ENCODE results near the gene HAND1.
"Not testable (repeated sequence)": the region's sequence is repeated elsewhere in the genome, so short reads cannot be mapped to it uniquely, and the experiment has no call there.

Gene HAND1

DNA sequence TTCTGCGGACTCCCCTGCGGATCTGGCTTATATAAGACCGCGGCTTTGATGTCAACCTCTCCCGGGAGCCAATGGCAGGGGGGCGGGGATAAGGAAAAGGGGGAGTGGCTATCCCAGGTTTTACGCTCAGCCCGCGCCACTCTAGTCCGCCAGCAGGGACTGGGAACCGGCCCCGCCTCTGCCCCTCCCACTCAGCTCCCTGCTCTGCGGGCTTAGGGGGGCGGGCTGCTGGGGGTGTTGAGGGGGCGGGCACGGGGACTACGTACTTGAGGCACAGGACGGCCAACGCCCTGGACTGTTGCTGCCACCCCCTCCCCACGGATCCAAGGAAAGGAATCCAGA lies at the start of gene HAND1:
TSS of gene HAND1 (minus strand) at position 4 of the 342 bp plus-strand sequence. CDS start 219 bp downstream, outside the sequence.
- FAIRE-seq, result no peak

DNA sequence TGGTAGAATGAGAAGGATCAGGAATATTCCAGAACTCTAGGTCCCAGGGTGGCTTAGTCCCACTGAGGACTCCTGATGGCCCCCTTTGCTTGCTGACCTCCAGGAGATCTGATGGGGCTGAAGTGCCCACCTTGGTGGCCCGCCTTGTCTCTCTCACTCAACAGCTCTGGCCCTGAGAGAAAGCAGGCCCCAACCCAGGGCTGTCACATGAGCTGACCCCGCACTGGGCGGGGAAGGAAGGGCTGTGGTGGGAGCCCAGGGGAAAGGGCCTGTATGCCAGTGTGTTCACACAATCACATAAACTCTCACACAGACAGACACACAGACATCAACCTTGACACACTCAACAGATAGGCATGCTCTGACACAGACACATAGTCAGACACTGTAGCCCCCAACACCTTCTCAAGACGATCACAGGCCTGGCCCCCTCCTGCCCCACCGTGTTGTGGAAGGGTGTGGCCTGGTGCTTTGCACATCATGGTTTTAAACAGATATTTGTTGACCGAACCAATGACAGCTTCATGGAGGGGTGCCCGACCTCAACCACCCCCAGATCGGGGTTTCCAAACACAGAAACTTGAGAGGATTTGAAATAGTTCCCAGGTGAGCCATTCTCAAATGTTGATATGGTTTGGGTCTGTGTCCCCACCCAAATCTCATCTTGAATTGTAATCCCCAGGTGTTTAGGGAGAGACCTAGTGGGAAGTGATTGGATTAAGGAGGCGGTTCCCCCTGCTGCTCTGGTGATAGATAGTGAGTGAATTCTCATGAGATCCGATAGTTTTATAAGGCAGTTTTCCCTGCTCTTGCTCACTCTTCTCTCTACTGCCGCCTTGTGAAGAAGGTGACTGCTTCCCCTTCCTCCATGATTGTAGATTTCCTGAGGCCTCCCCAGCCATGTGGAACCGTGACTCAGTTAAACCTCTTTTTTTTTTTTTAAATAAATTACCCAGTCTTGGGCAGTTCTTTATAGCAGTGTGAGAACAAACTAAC lies 48.5 kb upstream of the HAND1 start:
- FAIRE-seq, result no peak

DNA sequence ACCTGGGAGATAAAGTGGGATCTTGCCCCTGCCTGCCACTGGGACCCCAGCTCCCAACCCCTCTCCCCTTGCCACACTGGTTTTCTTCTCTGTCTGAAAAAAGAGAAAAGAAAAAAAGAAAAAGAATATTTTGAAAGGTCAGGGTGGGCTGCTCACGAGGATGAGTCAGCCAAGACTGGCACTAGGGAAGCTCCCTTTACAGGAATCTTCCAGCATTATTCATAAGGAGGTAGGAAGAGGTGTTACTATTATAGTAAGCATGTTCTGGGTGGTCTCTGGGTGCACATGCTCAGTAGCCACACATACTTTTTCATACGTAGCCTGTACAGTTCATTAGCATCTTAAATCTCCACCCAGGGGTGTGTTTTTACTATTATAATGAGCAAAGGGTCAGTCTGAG lies 46.8 kb upstream of the HAND1 start:
- FAIRE-seq, result no peak

DNA sequence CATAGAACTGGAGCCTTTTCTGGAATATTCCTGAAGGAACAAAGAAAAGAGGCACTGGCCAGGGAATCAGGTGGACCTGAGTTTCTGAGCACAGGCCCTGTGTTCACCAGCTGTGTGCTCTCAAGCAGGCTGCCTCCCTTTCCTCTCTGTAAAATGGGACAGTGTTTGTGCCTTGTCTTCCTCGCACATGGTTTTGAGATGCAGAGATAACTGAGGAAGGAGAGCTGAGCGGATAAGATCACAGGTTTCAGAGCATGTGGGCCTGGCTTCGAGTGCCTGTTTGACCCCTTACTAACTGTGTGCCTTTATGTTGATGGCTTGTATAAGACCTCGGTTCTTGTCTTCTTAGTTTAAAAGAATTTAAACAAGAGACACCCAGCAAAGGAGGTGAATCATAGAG lies 46.2 kb upstream of the HAND1 start:
- FAIRE-seq, result no peak

DNA sequence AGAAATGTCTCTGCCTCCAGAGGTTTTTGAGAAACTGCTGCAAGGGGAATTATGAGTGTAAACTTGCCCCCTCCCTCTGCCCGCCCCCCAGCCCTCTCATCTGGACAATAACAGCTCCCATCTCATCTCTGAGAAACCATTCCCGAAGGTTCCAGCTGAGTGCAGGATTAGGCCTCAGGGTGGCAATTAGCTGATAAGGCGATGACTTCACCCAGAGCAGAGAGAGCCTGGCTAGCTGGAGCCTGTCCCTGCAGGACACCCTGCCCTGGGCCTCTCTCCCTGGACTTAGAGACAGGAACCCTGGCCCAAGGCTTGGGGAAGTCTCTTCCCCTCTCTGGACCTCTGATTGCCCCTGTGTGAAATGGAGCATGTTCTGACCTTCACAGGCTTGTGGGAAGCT lies 45.7 kb upstream of the HAND1 start:
- no peak for FAIRE-seq

DNA sequence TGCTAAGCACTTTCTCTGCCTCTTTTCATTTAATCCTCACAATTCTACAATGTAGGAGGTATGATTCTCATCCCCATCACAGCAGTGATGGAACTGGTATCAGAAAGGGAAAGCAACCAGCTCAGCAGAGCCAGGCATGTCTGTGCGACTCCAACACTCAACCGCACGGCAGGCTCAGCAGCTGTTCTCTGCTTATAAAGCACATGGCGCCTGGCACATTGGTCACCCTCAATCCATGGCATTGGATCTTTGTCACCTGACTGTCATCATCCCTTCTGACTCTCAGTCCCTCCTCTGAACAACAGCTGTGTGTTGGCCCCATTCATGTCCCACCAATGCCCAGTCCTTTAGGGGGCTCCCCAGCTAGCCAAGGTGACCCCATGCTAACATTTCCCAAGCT lies 45.1 kb upstream of the HAND1 start:
- FAIRE-seq, result no peak

DNA sequence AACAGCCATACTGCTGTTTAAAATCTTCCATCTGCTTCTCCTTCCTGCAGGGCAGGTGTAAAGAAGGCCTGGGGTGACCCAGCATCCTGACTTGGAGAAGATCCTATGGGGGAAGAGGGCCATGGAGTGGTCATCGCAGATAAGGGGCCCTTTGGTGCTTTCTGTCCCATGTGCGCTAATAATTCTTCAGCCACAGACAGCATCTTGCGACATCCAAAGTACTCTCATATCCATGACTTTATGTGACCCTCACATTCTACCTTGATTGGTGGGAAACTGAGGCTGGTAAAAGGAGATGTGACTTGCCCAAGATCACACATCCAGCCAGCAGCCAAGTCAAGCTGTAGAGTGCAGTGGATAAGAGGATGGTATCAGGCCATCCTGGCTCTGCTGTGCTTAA lies 44.3 kb upstream of the HAND1 start:
- no peak for FAIRE-seq

DNA sequence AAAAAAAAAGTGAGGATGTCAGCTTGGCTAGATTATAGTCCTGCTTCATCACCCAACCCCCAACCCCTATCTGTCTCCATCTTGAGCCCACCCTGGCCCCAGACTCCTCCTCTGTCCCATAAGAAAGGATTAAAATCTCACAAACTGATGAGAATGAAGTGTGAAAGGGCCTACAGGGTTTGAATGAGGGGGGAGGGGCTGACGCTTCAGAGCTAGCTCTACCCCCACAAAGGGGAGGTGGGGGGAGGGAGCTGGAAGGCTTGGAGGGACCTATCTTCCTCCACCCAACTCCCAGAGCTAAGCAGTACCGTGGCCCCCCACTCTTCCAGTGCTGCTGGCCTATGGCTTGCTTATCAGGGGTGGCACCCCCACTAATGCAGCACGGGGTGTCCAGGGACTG lies 43.7 kb upstream of the HAND1 start:
- no peak for FAIRE-seq

DNA sequence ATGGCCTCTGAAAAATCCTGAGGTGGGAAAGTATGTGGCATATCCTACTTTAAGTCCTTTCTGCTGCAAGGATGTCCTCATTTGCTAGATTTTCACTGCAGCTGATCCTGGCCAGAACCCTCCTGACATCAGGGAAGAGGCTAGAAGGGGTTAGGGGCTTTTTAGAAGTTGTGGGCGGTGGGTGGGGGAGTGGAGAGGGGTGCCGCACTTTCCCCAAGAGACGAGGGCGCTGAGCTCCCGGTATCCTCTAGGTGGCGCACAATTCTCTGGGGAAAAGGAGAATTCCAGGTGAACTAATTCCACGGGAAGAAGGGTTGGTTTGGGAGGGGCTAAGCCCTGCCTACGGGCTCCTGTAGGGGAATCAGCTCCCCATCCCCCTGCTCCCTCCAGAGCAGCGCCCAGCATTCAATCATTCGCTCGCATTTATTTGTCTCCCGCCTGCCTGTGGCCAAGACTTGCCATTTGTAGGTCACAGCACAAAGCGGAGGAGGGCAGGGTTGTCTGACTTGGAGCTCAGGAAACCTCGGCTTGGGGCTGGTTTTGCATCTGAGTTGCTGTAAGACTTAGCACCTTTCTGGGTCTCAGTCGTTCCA lies 42.9 kb upstream of the HAND1 start:
- no peak for FAIRE-seq

DNA sequence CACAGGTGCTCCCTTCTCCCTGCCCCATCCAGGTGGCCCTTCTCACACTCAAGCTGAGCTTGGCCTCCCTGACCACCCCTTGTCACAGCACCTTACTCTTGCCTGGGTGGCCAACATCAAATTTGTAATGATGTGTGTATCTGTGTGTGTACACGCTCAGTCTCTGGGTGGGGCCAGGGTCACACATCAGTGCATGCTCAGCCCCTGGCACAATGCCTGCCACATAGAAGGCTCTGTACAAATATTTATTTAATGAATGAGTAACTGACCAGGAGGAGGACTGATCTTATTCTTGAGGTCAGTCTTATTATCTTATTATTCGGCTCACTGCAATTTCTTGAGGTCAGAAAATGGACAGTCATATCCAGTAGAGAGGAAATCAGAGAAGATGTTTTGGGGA lies 41.3 kb upstream of the HAND1 start:
- no peak for FAIRE-seq

DNA sequence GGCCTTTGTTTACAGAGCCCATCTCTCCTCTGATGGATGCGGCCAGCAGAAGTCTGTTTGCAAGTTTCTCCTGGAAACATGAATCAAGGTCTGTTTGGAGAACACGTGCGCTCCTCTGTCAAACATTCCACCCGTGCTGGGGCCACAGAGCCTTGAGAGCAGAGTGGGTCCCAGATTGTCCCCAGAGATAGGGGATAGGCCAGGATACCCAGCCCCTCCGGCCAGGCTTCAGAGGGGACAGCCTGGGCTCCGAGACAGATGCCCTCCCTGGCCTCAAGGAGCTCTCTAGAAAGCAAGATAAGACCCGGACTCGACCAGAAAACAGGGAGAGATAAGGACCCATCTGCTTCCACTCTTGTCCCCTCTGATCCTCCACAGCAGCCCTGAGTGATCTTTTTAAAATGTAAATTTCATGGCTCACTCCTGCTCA lies 40.4 kb upstream of the HAND1 start:
- no peak for FAIRE-seq

DNA sequence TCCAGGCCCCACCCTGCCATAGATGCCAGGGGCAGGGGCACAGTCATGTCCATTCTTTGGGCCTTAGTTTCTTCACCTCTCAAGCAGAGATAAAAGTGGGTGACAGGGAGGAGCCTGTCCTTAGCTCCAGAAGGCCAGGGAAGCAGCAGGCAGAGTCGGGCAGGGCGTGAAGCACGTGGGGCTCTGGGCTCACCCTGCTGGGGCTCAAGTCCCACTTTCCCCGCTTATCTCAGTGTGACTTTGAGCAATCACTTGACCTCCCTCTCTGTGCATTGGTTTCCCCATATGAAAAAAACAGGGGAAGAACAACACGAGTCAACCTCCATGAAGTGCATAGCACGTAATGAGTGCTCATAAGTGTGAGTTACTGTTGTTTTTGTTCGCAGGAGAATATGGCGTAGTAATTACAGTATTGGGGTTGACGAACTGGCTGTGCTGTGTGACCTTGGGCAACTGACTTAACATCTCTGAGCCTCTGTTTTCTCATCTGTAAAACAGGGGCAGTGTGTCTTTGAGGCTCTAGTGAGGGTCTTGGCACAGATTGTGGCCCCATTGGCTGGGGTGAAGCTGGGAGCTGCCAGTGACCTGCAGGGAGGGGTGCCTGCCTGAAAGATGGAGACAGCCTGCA lies 39.9 kb upstream of the HAND1 start:
- FAIRE-seq, result no peak

DNA sequence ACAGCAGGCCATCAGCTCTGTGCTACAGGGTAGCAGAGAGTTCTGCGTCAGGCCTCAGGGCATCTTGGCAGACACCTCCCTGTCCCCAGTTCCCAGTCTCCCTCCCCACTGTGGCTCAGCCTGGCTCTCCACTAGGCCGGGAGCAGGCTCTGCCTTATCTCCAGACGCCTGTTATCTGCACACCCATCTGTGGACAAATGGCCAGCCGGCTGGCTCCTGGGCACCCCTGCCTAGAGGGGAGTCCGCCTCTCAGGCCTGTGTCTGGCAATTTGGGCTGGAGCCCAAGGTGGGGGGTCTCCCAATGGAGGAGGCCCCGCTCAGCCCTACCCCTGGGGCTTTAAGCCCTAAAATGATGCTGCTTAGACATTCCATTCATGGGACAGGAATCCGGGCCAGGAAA lies 39.2 kb upstream of the HAND1 start:
- no peak for FAIRE-seq

DNA sequence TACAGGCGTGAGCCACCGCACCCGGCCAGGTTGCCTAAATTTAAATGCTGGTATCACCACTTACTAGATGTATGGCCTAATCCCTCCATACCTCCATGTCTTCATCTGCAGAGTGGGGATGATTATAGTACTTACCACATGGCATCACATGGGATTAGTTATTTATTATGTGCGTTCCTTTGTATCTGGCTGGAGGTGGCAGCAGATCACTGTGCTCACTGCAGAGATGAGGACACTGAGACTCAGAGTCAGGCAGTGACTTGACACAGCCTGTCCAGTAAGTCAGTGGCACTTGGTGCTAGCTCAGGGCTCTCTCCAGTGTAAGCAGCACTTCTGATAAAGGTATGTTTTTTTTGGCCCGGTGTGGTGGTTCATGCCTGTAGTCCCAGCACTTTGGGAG lies 38.4 kb upstream of the HAND1 start:
- no peak for FAIRE-seq

DNA sequence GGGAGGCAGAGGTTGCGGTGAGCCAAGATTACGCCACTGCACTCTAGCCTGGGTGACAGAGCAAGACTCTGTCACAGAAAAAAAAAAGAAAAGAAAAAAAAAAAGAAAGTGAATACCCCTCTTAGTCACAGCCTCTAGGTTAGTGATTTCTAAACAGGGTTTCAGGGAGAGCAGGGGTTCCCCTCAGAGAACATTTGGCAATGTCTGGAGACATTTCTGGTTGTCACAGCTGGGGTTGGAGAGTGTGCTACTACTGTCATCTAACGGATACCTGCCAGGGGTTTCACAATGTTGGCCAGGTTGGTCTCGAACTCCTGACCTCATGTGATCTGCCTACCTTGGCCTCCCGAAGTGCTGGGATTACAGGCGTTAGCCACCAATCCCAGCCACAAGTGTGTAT lies 37.5 kb upstream of the HAND1 start:
- FAIRE-seq, result not testable (repeated sequence)

DNA sequence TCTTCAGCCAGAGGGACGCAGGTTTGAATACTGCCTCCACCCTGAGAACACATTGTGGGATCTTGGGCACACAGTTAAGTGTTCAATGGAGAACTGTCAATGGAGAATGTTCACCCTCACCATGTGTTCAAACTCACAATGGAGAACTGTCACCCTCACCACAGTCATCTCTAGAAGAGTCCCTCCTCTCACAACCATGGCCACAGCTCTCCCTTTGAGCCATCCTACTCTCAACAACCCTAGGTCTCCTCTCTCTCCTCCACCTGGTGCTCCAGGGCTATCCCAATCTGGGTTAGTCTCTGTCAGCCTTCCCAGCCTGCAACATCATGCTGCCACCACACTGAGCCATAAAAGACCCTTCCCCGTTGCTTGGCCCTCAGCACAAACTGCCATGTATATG lies 36.3 kb upstream of the HAND1 start:
- no peak for FAIRE-seq

DNA sequence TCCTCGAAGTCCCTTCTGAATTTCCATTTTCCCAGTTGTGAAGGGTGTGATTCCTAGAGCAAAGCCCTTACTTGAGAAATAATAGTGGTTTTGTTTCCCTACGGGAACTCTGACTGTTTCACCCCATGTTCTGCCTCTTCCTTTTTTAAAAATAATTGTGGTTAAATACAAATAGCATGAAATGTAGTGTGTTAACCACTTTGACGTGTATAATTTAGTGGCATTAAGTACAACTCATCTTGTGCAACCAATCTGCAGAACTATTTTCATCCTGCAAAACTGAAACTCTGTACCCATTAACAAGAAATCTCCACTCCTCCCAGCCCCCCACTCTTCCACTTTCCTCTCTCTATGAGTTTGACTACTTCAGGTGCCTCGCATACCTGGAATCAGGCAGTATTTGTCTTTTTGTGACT lies 35.6 kb upstream of the HAND1 start:
- no peak for FAIRE-seq

DNA sequence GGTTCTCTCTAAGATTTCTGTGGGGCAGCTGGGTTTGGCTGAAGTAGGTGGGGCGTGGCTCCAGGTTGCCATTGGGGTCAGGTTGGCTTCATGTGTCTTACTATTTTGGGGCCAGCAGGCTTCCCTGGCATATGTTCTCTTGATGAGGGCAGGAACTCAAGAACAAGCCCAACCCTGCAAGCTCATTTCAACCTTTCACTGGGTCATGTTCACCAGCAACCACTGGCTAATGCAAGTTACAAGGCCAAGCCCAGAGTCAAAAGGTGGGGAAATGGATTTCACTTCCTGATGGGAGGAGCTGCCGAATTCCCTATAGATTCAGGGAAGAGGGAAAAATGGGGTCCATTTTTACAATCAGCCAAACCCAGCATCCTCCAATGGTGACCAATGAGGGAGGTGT lies 34.0 kb upstream of the HAND1 start:
- FAIRE-seq, result no peak

DNA sequence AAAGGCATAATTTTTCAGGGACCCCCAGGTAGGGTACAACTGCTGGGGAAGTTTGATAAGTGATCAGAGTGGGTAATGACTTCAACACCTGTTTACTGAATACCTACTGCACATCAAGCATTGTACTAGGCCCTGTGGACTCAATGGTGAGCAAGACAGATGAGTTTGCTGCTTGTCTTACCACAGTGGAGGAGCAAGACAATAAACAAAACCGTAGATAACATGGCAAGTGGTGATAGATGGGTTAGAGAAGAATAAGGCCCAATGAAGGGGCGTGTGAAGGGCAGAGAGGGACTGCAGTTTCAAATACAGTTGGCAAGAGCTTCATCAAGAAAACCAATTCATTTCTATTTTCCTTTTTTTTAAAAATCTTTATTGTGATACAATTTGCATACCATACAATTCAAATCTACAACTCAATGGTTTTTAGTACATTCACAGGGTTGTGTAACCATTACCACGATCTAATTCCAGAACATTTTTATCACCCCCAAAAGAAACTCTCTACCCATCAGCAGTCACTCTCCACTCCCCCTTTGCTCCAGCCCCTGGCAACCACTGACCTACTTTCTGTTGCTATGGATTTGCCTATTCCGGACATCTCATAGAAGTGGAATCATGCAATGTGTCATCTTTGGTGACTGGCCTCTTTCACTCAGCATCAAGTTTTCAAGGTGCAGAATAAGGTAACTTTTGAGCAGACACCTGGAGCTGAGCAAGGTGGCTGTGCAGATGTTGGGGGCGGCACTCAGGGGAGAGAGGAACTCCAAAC lies 31.9 kb upstream of the HAND1 start:
- FAIRE-seq, result no peak

DNA sequence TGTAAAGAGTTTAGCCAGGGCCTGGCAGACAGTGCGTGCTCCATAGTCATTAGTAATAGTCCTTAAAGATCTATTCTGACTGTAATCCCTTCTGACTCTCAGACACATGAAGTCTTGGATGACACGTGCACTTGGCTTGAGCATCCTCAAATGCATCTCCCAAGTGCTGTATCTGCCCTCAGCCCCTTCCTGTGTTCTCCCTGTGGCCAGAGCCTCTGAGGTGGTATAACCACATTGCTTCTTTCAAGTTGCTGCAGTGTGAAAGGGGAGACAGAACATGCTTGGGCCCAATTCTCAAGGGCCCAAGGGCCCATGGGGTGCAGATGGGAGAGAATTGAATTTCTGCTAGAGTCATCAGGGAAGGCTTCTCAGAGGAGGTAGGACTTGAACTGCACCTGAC lies 30.1 kb upstream of the HAND1 start:
- FAIRE-seq, result no peak

DNA sequence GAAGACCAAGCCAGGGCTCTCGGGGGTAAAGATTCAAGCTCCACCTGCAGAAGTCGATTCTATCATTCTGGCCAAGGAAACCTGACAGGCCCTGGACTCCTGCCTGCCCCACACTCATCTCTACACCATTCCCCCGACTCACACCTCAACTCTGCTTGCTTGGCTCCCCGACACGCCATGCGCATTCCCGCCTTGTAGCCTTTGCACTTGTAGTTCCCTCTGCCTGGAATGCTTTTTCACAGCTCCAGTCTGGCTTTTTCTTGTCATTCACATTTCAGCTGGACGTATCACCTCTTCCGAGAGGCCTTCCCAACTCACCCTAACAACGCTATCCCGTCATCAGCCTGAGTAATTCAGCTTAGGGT lies 28.7 kb upstream of the HAND1 start:
- FAIRE-seq, result no peak

DNA sequence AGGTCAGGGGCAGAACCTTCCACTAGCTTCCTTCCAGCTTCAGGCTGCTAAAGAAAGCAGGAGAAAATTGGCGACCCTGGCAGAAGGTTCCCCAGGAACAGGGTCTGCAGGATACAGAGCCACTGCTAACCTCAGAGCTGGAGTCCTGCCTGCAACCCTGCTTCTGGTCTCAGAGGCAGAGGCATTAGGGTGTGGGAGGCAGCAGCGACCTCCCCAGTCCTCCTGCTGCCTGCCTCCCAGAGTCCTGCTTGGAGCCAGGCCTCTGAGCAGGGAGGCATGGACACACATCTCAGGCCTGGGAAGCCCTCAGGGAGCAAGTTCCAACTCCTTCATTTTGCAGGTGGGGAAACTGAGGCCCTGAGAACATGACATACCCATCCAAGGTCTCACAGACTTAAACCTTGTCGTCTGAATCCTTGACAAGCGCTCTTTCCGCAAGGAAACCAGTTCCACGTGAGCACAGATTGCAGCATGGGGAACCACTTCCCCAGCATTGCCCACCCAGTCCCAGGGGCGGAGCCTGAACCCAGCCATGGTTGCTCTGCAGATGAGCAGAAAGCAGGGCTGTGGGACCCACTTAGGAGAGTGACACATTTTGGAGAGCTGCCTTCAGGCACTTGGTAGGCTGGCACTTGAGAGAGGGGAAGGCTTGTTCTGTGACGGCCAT lies 28.2 kb upstream of the HAND1 start:
- FAIRE-seq, result no peak

DNA sequence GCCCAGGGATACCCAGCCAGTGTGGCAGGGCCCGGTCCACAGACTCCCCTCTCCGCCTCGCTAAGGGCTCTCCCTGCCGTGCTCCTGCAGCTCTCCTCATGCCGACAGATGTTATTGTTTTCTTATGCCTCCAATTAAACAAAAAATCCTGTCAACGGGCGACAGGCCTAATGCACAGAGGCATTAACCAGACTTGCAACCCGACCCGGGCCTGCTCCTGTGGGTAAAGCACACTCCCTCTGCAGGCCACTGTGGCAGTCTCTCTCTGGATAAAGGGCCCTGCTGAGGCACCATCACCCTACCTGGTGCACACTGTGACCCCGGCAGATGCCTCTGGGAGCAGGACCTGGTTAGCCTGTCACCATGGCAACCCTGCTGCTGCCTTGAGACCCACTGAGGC lies 27.5 kb upstream of the HAND1 start:
- no peak for FAIRE-seq

Measured in endometrium (tissue), 2 donors.